ENCODE results near the gene UBE2U.

GRCh38 chr1:64310760-64311159, 107.3 kb downstream of the UBE2U start:
- no peak for TF ChIP-seq CTCF (IDR thresholded peaks at IDR 0.05)
- no peak for TF ChIP-seq POLR2A (IDR thresholded peaks at IDR 0.05)

Data from right lobe of liver (tissue), 4 donors.